Fibroblast of the aortic adventitia (primary cell): ENCODE results near the gene ATRNL1. TPM values are rescaled to one million over a fixed set of nuclear protein-coding genes. Genes with fewer than 3 reads are reported as not detected.

Experiments
- DNase-seq: peaks from one replicate; pipeline ENCODE4 v3.0.0-alpha.2; 2010; ENCODE audit warnings: low read depth
- H3K4me3 ChIP-seq: 2 replicates; pipeline ENCODE4 v1.5.1; 2011; ENCODE audit warnings: low read depth, mild to moderate bottlenecking, control low read depth, low read length, moderate library complexity
- total RNA-seq: library from RNA; depleted of rRNA; stranded (reverse); fragments of >200 nt; gene quantifications from 2 replicates; pipeline ENCODE4 v1.2.3, GENCODE V29; 2012; ENCODE audit warnings: low replicate concordance
- TF ChIP-seq, protein P1 (sequence below): IDR thresholded peaks from 2 replicates; pipeline ENCODE4 v1.5.1; 2011; ENCODE audit warnings: mild to moderate bottlenecking, low read length, control low read depth, inconsistent platforms; ENCODE audit not compliant: insufficient read depth

Gene ATRNL1
- total RNA-seq, 1 donor, result 1.9 TPM

DNA sequence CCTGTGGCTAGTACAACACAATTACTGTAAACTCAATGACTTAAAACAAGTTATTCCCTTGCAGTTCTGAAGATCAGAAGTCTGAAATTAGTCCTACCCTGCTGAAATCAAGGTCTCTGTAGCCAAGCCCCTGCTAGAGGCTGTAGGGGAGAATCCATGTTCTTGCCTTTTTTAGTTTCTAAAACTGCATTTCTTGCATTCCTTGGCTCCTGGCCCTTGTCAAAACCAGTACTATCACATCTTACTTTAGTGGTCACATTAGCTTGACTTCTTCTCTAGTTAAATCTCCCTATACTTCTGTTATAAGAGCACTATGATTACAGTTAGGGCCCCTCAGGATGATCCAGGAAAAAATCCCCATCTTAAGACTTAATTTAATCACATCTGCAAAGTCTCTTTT lies 612.9 kb downstream of the ATRNL1 start:
- H3K4me3 ChIP-seq, result no peak overlapping the region
- TF ChIP-seq, protein P1, sequence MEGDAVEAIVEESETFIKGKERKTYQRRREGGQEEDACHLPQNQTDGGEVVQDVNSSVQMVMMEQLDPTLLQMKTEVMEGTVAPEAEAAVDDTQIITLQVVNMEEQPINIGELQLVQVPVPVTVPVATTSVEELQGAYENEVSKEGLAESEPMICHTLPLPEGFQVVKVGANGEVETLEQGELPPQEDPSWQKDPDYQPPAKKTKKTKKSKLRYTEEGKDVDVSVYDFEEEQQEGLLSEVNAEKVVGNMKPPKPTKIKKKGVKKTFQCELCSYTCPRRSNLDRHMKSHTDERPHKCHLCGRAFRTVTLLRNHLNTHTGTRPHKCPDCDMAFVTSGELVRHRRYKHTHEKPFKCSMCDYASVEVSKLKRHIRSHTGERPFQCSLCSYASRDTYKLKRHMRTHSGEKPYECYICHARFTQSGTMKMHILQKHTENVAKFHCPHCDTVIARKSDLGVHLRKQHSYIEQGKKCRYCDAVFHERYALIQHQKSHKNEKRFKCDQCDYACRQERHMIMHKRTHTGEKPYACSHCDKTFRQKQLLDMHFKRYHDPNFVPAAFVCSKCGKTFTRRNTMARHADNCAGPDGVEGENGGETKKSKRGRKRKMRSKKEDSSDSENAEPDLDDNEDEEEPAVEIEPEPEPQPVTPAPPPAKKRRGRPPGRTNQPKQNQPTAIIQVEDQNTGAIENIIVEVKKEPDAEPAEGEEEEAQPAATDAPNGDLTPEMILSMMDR, result no peak
- no peak for DNase-seq

DNA sequence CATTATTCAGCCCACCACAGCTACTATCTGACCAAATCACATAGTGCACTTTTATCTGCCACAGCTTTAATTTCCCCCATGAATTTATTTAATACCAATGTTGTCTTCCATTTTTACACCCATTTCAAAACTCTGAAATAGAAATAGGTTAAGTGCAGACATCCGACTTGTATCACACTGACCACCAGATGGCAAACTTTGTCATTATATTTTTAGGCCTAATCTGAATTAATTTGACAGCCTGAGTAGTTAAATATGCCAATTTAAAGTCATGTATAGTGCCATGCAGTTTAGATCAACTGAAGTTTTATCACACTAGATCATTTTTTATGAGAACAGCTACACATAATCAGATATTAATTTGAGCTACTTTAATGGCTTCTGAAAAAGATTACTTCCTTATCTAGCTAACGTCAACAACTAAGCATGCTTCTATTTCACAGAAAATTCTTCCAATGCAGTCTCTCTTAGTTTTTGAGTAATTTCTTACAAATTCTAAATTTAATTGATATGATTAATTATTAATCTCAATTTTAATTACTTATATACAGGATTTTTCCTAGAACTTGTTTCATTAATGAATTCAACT lies 613.4 kb downstream of the ATRNL1 start:
- H3K4me3 ChIP-seq, result no peak overlapping the region
- peak; percentile 44 for DNase-seq
- TF ChIP-seq, protein P1, result peak; percentile 49

DNA sequence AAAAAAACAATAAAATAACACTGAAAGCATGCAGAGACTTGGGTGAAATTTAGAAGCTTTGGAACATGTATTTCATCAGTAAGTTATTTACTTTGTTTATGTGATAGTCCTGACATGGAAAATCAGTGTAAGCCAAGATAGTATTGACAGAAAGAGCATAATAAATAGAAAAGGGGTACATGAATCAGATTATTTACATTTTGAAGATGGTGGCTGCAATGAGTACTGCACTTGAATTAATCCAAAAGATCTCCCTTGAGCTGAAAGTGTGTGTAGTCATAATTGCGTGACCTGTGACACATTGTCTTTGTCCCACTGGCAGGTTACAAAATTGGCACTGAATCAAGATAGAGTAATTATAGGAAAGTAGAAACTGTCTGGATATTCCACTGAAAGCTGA lies 617.0 kb downstream of the ATRNL1 start:
- no peak for DNase-seq
- H3K4me3 ChIP-seq, result no peak overlapping the region
- TF ChIP-seq, protein P1, result no peak

DNA sequence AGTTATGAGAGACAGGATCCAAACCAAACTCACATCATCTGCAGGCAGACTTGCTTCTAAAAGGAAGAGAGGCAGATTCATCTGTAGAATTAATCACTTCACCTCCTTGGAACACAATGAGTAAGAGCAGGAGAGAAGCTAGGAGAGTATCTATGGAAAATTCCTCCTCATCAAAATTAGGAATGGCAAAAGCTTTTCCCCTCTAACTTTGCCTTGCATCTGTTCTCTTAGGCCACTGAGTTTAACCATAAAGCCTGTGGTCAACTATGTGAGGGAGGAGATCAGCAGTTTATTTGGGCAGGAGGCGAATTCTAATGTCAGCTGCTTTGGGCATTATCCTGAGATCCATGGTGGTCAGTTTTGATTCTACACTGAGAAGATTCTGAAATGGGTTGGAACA lies 618.1 kb downstream of the ATRNL1 start:
- TF ChIP-seq, protein P1, result no peak
- DNase-seq, result no peak
- no peak overlapping the region for H3K4me3 ChIP-seq

DNA sequence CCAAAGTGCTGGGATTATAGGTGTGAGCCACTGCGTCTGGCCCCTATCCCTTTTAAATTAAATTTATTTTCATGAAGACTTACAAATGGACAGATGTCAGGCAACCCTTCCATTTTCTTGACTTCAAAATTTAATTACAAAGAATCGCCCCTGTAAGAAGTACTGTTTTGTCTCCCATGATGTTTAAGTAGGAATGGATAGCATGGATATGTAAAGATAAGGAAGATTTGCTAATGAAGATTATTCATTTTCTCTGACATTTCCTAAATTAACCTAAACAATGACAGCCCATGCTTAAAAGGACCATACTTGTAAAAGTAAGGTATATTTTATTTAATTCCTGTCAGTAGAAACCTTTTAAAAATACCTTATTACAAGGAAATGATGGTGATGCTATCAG lies 627.0 kb downstream of the ATRNL1 start:
- no peak overlapping the region for H3K4me3 ChIP-seq
- DNase-seq, result no peak
- TF ChIP-seq, protein P1, result no peak

GRCh38 chr10:115727129-115727528 lies 634.0 kb downstream of the ATRNL1 start:
- TF ChIP-seq, protein P1, result no peak
- no peak for DNase-seq
- H3K4me3 ChIP-seq, result no peak overlapping the region

DNA sequence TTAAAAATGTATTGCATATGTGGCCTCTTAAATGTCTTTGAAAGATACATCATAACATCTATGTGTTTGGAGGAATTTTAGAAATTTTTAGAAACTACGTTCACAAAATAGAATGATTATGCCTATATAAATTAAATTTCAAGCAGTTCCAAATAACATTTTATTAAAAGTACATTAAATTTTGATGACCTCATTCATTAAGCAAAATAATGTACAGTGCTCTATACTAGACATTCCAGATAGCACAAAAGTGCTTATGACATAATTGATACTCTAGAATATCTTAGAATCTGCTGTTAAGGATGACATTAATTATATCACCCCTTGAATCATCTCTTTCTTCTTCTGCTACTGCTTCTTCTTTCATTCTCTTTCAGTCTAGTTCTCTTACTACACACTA lies 650.9 kb downstream of the ATRNL1 start:
- no peak overlapping the region for H3K4me3 ChIP-seq
- no peak for DNase-seq
- TF ChIP-seq, protein P1, result no peak
